Fibroblast of skin of right biceps (primary cell): ENCODE results near the gene RYK.
"Not testable (repeated sequence)": the region's sequence is repeated elsewhere in the genome, so short reads cannot be mapped to it uniquely, and the experiment has no call there.

Experiments used
- DNase-seq: peaks from one replicate; pipeline ENCODE4 v3.0.0-alpha.2; 2013

The RYK gene

DNA sequence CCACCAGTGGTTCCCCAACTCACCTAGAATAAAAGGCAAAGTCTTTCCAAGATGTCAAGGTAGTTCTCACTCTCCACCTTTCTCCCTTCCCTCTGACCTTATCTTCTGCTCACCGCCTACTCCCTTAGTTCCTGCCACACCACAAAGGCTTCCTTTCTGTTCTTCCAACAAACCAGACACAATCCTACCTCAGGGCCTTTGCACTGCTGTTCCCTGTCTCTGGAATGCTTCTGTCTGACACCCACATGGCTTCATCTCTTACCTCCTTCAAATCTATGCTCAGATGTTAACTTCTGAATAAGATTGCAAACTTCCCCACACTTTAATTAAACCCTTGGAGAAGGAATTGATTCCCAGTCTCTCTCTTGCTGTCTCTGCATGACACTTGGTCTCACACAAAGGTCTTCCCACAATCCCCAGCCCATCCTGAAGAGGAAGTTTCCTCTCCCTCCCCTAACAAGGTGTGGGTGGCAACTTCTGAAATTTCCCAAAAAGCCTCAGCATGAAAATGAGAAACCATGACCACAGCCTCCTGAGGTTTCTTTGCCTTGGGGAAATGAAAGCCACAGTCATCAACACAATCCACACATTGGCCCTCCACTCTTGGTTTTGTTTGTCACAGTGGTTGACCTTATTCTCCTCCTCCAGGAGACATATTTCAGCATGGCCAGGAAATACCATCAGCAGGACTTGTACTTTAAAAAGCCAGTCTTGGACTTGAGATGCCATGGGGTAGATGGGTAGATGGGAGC is 3.0 kb upstream of the RYK start:
- DNase-seq: peak; percentile 10

DNA sequence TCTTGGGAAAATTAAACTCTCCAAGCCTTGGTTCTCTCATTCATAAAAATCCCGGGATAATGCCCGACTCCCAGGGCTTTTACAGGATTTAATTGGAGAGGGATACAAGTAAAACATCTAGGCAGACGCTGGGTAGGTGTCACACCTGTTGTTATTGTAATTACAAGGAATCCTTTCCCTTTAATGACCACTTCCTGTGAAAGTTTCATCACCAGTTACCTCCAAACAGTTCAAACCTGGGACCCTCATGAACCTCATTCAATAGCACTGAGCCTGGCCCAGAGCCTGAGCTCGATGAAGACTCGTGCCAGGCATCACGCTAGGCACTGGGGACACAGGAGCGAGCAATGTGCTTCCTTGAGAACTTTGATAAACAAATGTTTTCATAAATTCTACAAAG is 2.1 kb upstream of the RYK start:
- DNase-seq: no peak

DNA sequence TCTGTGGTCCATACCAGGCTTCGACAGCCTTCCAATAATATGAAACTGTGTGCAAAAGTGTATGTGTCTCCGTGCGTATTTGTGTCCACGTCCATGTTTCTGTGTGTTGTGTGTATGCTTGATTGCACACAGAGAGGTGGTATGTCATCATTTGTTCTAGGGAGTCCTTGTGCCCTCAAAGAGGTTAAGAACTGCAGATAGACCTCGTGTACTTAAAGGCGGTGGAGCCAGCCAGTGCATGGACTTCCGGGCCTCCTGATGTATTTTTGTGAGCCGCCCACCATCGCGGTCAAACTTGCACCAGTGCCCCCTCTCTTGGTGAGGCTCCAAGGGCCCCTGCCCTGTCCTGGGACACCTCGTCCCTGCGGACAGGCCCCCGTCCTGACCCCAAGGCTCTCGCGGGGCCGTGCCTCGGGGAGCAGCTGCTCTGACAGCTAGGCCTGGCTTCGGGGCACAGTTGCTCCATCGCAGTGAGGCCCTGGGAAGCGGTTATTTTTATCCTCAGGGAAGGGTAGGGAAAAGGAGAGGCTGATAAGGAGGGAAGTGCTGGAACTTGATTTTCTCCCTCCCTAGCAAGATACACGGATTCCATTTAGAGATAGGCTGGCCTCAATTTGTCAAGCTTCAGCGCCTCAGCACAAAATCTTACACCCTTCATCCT is 1.2 kb upstream of the RYK start:
- no peak for DNase-seq

DNA sequence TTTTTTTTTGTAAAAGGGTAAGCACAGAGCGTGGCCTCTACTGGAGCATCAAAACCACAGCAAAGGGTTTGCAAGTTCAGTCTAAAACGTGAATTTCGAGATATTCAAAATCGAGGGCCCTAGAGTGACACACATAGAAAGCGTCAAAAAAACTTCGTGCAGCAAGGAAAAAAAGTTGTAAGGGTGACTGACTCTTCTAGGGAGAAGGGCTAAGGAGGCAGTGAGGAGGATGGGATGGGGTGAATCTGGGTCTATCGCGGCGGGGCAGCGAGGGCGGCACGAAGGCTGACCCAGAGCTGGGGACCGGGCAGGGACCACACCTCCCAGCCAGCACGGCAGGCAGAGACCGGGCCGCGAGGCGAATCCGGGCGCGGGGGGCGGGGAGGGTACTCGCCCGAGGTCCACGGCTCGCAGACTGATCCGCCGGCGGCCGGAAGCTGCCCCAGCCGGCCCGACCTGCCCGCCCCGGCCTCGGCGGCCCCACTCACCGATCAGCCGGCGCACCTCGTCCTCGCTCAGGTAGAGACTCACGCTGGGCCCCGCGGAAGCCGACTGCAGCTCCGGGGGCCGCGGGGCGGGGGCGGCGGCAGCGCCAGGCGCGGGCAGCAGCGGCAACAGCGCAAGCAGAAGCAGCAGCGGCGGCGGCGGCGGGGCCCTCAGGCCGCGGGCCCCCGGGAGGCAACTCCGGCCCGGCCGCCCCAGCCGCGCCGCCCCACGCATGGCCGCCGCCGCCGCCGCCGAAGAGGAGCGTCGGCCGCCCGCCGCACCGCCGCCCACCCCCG is 533 bp downstream of the RYK start:
- peak; percentile 57 for DNase-seq

DNA sequence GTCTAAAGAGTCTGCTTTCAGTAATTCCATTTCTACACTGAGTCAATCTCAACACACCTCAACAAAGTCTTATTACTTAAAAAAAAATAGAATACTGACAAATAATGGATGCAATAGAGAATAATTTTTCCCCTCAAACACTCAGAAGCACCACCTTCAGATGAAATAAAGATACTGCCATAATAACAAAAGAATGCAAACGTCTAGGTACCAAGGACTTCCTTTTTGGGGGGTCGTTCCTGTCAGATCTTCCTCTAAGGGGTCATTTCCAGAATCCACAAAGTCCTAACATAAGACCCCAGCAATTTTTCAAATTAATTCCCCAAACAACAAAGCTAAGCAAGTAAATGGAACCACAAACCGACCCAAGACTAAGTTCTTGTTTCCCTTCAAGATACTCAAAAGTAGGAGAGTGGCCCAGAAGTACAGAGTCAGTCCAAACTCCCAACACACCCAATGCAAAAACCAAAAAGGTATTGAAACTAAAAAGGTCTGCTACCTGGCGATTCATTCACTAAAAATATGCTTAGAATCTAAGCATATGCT is 1.3 kb downstream of the RYK start:
- DNase-seq: no peak

DNA sequence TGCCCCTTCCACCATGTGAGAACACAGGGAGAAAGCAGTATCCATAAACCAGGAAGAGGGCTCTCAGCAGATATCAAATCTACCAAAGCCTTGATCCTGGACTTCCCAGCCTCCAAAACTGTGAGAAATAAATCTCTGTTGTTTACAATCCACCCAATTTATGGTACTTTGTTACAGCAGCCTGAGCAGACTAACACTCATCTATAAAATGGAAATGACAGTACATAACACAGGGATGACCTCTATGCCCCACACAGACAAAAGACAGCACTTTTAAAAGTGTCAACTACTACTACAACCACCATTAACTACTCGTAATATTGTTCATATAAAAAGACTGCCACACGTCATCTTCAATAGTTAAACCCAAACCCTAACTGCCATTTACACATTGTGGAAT is 5.7 kb downstream of the RYK start:
- DNase-seq: no peak

DNA sequence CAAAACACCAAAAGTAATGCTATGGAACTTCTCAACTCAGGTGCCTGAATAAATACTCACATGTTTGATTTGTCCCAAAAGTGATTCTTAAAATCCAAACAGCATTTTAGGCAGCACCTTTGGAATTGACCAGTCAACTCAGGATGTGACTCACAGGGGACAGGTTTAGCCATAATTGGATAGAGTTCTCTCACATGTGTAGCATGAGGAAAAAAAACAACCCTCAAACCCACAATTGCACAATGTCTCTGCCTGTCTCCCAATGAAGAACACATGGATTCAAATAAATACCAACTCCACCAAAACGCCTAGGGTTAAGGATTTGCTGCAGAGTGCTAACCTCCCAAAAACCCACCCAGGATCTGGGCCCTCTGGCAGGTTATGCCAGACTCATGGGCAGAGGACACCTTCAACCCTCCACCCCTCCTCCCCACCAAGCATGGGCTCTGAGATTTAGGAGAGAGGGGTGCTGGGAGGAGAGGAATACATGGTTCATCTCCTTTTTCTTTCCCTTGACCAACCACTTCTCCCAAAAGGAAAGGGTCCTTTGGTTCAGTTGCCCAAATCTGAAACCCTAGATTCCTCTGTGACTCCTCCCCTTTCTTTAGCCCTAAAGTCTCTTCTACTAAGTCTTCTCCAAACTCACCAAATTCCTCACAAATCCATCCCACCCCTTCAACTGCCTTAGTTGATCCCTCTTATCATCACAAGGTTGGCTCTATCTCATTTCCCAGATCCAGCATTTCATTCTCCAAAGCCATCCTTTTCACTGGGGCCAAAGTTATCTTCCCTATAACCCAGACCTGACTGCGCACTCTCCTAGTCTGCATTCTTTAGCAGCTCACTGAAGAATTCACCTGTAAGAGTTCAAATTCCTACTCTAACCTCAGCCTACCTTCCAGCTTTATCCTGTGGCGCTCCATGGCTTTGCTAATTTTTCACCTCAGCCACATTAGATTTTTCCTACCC is 7.7 kb downstream of the RYK start:
- DNase-seq: peak; percentile 89

DNA sequence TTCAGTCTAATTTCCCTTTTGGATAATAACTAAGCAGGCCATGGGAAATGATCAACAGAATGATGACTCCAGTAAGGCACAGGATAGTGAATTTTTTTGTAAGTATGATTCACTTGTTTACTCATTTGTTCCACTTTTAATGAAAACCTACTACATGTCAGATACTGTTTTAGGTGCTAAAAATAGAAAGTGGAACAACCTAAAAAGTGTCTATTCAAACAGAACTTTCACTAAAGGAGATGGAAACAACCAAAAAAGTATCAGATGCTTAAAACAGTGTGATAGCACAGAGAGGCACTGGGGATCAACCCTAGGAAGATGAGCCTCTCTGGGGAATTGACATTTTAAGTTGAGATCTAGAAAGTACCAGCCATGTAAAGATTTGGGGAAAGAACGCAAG is 11.1 kb downstream of the RYK start:
- DNase-seq: no peak

DNA sequence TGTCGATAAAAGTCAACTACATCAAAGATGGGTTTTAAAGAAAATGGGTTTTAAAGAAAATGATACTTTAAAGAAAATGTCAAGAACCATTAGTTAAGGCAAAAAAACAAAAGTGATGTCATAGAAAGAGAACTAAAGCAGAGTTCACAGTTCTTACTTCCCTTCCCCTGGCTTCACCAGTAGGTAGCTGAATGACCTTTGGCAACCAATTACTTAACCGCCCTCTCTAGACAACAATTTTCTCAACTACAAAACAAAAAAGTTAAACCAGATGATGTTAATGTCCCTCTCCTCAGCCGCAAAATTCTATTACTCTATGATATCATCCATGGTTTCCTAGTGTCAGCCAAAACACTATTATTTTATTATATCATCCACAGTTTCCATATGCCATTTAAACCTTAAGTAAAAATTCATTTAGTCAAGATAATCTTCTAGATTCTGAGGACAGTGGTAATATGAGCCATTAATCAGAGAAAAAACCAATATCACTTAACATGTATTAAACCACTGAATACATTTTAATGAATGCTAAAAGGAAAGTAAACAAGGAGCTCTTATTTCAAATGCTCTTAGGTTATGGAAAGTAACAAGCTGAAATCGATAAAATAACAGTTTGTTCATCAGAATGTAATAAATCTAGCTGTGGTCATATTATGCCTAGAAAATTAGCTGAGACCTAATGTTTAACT is 13.1 kb downstream of the RYK start:
- no peak for DNase-seq

DNA sequence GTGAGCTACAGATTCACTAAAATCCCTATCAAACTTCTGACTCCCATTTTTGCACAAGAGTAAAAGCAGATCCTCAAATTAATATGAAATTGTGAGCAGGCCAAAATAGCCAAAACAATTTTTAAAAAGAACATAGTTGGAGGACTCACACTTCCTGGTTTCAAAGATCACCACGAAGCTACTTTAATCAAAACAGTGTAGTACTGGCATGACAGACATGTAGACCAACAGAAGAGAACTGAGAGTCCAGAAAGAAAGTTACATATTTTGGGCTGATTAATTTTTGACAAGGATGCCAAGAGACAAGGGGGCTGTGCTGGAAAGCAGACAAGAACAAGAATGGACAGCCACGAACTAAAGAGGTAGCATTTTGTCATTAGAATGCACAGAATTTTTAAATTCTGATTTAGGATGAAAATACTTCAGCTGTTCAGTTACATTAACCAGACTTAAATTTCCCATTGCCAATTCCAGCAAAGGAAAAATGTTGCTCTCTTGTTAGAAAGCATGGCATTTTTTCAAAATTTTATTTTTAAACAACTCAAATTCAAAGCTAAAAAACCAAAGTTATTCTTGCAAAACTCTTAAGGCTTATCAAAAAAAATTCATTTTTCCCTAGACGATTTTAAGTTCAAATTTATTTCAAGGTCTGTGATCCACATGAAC is 14.0 kb downstream of the RYK start:
- no peak for DNase-seq

DNA sequence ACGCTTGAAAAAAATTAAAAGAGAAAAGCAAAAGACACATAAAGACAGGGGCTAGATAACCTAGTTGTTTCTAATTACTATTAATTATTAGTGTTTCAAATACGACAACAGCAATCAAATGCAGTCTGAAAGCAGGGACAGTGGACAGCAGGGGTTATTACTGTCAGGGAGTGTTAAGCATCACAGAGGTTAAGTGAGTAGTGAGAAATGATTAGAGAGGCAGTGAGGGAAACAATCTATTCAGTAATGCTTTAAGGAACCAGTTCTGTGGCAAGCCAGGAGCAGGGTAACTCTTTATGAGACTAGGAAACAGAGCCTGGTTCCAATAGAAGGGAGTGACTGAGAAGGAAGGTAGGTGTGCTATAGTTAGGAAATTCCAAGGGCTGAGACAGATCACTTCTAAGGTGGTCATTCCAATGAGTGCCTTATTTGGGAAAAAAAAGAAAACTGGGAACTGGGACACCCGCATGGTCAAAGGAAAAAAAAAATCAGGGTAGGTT is 15.0 kb downstream of the RYK start:
- no peak for DNase-seq

DNA sequence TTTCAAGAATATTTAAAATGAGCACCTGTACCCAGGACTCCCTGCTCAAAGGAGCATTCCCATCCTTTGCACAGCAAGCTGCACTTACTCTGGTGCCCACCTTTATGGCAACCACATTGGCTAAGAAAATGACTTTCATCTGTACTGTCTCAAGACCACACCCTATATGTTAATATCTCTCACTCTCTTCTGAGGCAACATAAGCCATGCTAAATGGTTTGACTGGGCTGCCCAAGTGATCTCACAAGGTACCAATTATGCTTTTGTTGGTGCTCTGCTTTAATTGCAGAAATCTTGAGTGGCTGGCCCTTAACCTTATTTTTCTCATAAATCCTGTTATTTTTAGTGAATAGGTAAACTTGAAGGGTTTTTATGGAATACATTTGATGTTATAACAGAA is 17.7 kb downstream of the RYK start:
- DNase-seq: no peak

DNA sequence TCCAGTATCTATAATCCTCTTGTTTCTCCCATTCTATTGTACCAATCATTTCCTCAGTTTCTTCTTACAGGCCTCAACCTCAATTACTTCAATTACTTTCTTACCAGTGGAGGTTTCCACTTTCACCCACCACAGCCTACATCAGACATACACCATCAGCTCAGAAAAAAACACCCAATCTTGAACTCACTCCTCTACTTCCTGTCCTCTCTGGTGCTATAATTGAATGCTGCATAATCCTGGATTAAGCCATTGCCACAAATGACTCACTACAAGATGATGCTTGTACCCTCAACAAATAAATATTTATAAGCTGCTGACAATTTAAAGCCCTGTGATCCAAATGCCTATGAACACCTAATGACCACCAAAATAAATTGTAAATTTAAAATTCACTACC is 18.5 kb downstream of the RYK start:
- DNase-seq: peak; percentile 51

DNA sequence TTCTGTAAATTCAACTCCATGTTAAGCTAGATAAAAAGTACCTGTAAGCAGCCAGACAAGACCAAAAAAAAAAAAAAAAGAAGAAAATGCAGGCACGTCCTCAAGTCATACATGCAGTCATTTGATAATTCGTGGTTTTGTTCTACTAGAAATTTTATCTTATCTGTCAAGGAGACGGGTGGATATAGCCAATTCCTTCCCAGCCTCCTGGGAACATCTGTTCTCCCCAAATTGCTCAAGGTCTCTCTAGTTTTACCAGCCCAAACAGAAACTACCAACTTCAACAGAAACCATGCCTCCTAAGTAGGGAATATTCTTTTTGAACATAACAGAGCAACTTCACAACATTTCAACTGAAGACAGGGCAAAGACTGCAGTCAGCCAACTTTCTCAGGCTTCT is 19.5 kb downstream of the RYK start:
- no peak for DNase-seq

DNA sequence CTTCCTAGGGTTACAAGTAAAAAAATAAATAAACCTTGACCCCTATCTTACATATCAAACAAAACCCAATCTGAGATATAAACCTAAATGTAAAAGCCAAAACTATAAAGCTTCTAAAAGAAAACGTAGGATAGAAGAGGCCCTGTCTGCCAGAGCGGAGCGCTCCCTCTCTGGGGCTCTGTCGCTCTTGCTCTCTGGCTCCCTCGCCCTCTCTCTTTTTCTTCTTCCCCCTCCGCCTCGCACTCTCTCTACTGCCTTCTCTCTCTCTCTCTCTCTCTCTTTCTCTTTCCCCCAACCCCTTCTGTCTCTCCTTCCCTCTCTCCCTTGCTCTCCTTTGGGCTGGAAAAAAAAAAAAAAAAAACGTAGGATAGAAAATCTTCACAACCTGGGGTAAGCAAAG is 21.6 kb downstream of the RYK start:
- DNase-seq: no peak

DNA sequence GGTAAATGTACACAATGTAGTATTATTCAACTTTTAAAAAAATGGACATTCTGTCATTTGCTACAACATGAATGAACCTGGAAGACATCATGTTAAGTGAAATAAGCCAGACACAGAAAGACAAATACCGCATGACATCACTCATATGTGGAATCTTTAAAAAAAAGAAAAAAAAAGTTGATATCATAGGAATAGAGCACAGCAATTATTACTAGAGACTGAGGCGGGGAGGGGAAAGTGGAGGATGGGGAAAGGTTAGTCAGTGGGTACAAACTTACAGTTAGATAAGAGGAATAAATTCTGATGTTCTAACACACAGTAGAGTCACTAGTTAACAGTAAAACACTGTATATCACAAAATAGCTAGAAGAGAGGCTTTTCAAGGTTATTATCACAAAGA is 22.2 kb downstream of the RYK start:
- no peak for DNase-seq

DNA sequence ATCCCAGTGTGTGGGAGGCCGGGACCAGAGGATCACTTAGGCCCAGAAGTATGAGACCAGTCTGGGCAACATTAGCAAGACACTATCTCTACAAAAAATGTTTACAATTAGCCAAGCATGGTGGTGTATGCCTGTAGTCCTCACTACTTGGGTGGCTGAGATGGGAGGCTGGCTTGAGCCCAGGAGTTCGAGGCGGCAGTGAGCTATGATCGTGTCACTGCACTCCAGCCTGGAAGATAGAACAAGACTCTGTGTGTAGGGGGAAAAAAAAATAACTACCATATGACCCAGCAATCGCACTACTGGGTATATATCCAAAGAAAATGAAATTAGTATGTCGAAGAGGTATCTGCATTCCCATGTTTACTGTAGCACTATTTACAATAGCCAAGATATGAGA is 22.6 kb downstream of the RYK start:
- DNase-seq: peak; percentile 41

DNA sequence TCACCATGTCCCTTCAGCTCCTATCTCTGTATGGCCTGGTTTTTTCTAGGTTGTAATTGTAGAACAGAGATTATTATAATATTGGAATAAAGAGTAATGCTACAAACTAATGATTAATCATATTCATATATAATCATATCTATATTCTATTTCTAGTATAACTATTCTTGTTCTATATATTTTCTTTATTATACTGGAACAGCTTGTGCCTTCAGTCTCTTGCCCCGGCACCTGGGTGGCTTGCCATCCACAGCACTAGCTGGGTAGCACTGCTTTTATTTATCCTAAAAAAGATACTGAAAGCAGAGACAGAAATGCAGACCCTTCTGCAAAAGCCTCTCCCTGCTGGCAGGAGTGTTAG is 25.9 kb downstream of the RYK start:
- not testable (repeated sequence) for DNase-seq

DNA sequence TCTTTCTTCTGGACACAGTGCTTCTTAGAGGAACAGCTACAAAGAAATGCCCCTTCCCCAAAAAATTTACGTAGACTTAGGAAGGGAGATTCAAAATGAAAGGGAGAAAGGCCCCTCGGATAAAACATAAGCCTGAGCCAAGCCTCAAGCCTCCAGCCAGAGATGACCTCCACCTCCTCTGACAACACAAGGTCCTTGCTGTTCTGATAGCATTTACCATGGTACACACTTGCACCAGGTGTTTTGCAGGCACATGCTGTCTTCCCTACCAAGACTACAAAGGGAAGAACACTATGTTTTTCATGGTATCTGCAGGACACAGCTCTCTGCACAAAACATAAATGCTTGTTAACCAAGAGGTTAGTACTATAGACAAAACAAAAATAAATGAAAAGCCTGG is 27.8 kb downstream of the RYK start:
- no peak for DNase-seq

DNA sequence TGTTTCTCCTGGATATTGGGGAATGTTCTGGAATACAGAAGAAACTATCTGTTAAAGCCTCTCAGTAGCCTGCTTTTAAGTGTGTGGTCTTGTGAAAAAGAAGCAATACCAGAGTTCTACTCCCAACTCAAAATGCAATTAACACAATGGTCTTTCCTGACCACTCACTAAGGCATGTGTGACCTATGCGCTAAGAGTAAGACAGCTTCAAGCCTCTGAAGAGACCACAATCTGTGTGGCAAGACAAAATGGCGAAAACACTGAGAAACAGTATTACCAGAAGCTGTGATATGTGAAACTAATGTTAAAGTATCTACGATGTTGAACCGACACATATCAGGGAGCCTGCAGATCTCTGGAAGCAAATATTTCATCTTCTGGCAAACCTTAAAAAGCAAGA is 33.8 kb downstream of the RYK start:
- no peak for DNase-seq

DNA sequence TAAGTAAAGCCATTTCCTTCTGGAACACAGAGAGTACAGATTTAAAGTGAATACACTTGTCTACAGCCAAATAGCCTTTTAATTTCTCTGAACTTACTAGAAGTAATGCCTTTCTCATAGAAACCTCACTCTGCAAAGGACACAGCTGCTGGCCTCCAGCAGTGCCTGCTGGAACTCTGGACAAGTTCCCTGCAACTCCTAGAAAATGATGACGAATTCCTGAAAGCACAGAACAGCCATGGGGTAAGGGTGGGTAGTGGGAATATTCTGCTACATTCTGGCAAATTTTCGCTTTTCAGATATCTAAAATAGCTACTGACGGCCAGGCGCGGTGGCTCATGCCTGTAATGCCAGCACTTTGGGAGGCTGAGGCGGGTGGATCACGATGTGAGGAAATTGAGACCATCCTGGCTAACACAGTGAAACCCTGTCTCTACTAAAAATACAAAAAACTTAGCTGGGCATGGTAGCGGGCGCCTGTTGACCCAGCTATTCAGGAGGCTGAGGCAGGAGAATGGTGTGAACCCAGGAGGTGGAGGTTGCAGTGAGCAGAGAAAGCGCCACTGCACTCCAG is 34.4 kb downstream of the RYK start:
- DNase-seq: no peak
